Memory B cell (primary cell): ENCODE data around the gene ABRACL.
"Not testable (repeated sequence)": the region's sequence is repeated elsewhere in the genome, so short reads cannot be mapped to it uniquely, and the experiment has no call there.

Source experiments
- ATAC-seq: fragments of 150-1000 bp; cut with Tn5 transposase; 2 replicates; pipeline ENCODE4 v1.10.0; 2021; ENCODE audit warnings: low read depth, mild to moderate bottlenecking, moderate library complexity
- DNase-seq, 2 donors: peaks; one replicate each; pipeline ENCODE4 v3.0.0; 2022; ENCODE audit warnings: low spot score in 2 of 2
- H3K27ac Mint-ChIP-seq: one replicate; pipeline ENCODE4 v1.8.0; 2022; ENCODE audit warnings: mild to moderate bottlenecking, moderate library complexity, mixed read lengths
- H3K27me3 Mint-ChIP-seq: one replicate; pipeline ENCODE4 v1.8.0; 2022; ENCODE audit warnings: mixed read lengths
- H3K36me3 Mint-ChIP-seq: one replicate; pipeline ENCODE4 v1.8.0; 2022; ENCODE audit warnings: mild to moderate bottlenecking, mixed read lengths
- H3K4me1 Mint-ChIP-seq: one replicate; pipeline ENCODE4 v1.8.0; 2022; ENCODE audit warnings: mixed read lengths
- H3K4me3 Mint-ChIP-seq: one replicate; pipeline ENCODE4 v1.8.0; 2022; ENCODE audit warnings: mild to moderate bottlenecking, moderate library complexity, mixed read lengths
- H3K9me3 Mint-ChIP-seq: one replicate; pipeline ENCODE4 v1.8.0; 2022; ENCODE audit warnings: mixed read lengths

Gene ABRACL

GRCh38 chr6:139028658-139029469 is at the start of gene ABRACL:
ABRACL (plus strand) TSS chr6:139028745; CDS start chr6:139034161, 5,416 bp downstream.
- no peaks in the 10 kb centered on the region for H3K9me3 Mint-ChIP-seq
- H3K36me3 Mint-ChIP-seq: peaks cover 3% of the 10 kb centered on the region
- peak; percentile 23 to 45 for DNase-seq
- H3K4me3 Mint-ChIP-seq: peak within 1 kb of the TSS; percentile 94
- H3K27me3 Mint-ChIP-seq: no peaks in the 10 kb centered on the region
- peaks cover 20% of the 10 kb centered on the region for H3K4me1 Mint-ChIP-seq
- peak; percentile 46 for ATAC-seq
- H3K27ac Mint-ChIP-seq: peak within 1 kb of the TSS; percentile 76

- peaks cover 29% of the 10 kb centered on the region for H3K4me1 Mint-ChIP-seq
- ATAC-seq: no peak
- no peak overlapping the region for H3K27ac Mint-ChIP-seq
Observed at GRCh38 chr6:138979365-138979764, 49.2 kb upstream of the ABRACL start.

GRCh38 chr6:138979813-138980668 is 48.5 kb upstream of the ABRACL start:
- Mint-ChIP-seq H3K9me3 (no peaks in the 10 kb centered on the region), H3K4me3 (no peak overlapping the region), H3K27ac (no peak overlapping the region), H3K4me1 (peaks cover 27% of the 10 kb centered on the region), H3K36me3 (no peaks in the 10 kb centered on the region), H3K27me3 (no peaks in the 10 kb centered on the region)
- DNase-seq (no peak), ATAC-seq (peak; percentile 85)

More at GRCh38 chr6:138979365-138979764, 49.2 kb upstream of the ABRACL start:
- Mint-ChIP-seq H3K4me3 (no peak overlapping the region), H3K9me3 (no peaks in the 10 kb centered on the region), H3K36me3 (no peaks in the 10 kb centered on the region), H3K27me3 (no peaks in the 10 kb centered on the region)
- DNase-seq: no peak

- no peaks in the 10 kb centered on the region for H3K36me3 Mint-ChIP-seq
- no peaks in the 10 kb centered on the region for H3K27me3 Mint-ChIP-seq
- H3K4me3 Mint-ChIP-seq: no peak overlapping the region
- no peak overlapping the region for H3K27ac Mint-ChIP-seq
- DNase-seq: no peak
- H3K4me1 Mint-ChIP-seq: peaks cover 25% of the 10 kb centered on the region
- H3K9me3 Mint-ChIP-seq: no peaks in the 10 kb centered on the region
- ATAC-seq: no peak
Observed at GRCh38 chr6:138981416-138981815, 47.1 kb upstream of the ABRACL start.

- DNase-seq: no peak
- Mint-ChIP-seq H3K27me3 (no peaks in the 10 kb centered on the region), H3K9me3 (no peaks in the 10 kb centered on the region), H3K4me1 (peaks cover 13% of the 10 kb centered on the region), H3K27ac (peak overlapping the region; percentile 95), H3K4me3 (peak overlapping the region; percentile 88), H3K36me3 (no peaks in the 10 kb centered on the region)
- no peak for ATAC-seq
Observed at GRCh38 chr6:138986578-138986977, 42.0 kb upstream of the ABRACL start.

- Mint-ChIP-seq H3K4me1 (peaks cover 11% of the 10 kb centered on the region), H3K36me3 (no peaks in the 10 kb centered on the region), H3K4me3 (peak overlapping the region; percentile 88), H3K27ac (peak overlapping the region; percentile 95), H3K9me3 (no peaks in the 10 kb centered on the region), H3K27me3 (no peaks in the 10 kb centered on the region)
- DNase-seq (no peak), ATAC-seq (no peak)
Observed at GRCh38 chr6:138987080-138987642, 41.4 kb upstream of the ABRACL start.

- H3K27me3 Mint-ChIP-seq: no peaks in the 10 kb centered on the region
- H3K27ac Mint-ChIP-seq: peak within 1 kb of the TSS; percentile 95
- peak within 1 kb of the TSS; percentile 96 for H3K4me3 Mint-ChIP-seq
- DNase-seq (peak; percentile 92 to 97), ATAC-seq (peak; percentile 86)
- H3K36me3 Mint-ChIP-seq: no peaks in the 10 kb centered on the region
- peaks cover 11% of the 10 kb centered on the region for H3K4me1 Mint-ChIP-seq
- H3K9me3 Mint-ChIP-seq: no peaks in the 10 kb centered on the region
Observed at GRCh38 chr6:138987643-138988468, 40.7 kb upstream of the ABRACL start, which contains the start of gene REPS1. REPS1 (minus strand) TSS chr6:138988253; CDS start chr6:138987682, 571 bp downstream.

GRCh38 chr6:138988469-138988834 is 40.1 kb upstream of the ABRACL start:
- ATAC-seq (peak; percentile 4), DNase-seq (no peak)
- Mint-ChIP-seq H3K27ac (peak overlapping the region; percentile 95), H3K36me3 (no peaks in the 10 kb centered on the region), H3K27me3 (no peaks in the 10 kb centered on the region), H3K4me3 (peak overlapping the region; percentile 96), H3K4me1 (peaks cover 11% of the 10 kb centered on the region), H3K9me3 (no peaks in the 10 kb centered on the region)

GRCh38 chr6:138989098-138989983 is 39.2 kb upstream of the ABRACL start:
- H3K4me3 Mint-ChIP-seq: peak overlapping the region; percentile 41
- no peaks in the 10 kb centered on the region for H3K27me3 Mint-ChIP-seq
- no peak overlapping the region for H3K27ac Mint-ChIP-seq

GRCh38 chr6:138991206-138991605 is 37.3 kb upstream of the ABRACL start:
- H3K4me3 Mint-ChIP-seq: no peak overlapping the region
- no peaks in the 10 kb centered on the region for H3K36me3 Mint-ChIP-seq
- DNase-seq (no peak), ATAC-seq (no peak)
- no peaks in the 10 kb centered on the region for H3K9me3 Mint-ChIP-seq
- H3K4me1 Mint-ChIP-seq: peaks cover 11% of the 10 kb centered on the region
- H3K27ac Mint-ChIP-seq: no peak overlapping the region
- no peaks in the 10 kb centered on the region for H3K27me3 Mint-ChIP-seq

More at GRCh38 chr6:138989098-138989983, 39.2 kb upstream of the ABRACL start:
- ATAC-seq: no peak
- peaks cover 11% of the 10 kb centered on the region for H3K4me1 Mint-ChIP-seq
- H3K36me3 Mint-ChIP-seq: no peaks in the 10 kb centered on the region
- no peaks in the 10 kb centered on the region for H3K9me3 Mint-ChIP-seq
- no peak for DNase-seq

GRCh38 chr6:138992965-138993364 is 35.6 kb upstream of the ABRACL start:
- not testable (repeated sequence) for H3K27me3 Mint-ChIP-seq, H3K4me1 Mint-ChIP-seq, DNase-seq, H3K4me3 Mint-ChIP-seq, H3K27ac Mint-ChIP-seq, H3K9me3 Mint-ChIP-seq, ATAC-seq, H3K36me3 Mint-ChIP-seq

GRCh38 chr6:138993410-138993809 is 35.1 kb upstream of the ABRACL start:
- H3K9me3 Mint-ChIP-seq, DNase-seq, ATAC-seq, H3K4me1 Mint-ChIP-seq, H3K36me3 Mint-ChIP-seq, H3K4me3 Mint-ChIP-seq, H3K27me3 Mint-ChIP-seq, H3K27ac Mint-ChIP-seq: not testable (repeated sequence)
